ENCODE measurements around the gene MRGPRD. TPM values are rescaled to one million over a fixed set of nuclear protein-coding genes. Genes with fewer than 3 reads are reported as not detected.

Gene MRGPRD
- total and polyA plus RNA-seq, 2 of the 8 experiments (the other 6 are each of a cell fraction or from before 2014, with no cell fraction given) = not detected

DNA sequence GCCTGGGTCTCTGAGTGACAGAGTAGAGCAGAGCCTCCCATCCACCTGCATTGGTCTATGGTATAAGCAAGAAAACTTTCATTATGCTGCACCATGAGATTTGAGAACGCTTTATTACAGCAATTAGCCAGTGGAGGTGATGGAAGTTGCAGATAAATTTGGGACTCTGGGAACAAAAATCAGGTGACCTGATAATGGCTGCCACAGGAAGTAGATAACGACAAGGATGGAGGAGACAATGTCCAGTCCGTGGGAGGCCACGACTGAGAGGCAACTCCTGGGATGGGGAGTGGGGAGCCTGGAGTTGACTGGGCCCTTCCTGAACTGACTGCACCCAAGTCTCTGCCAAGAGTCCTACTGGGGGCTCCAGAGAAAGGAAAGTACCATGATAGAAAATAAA, 4.7 kb downstream of the MRGPRD start:
- Histone ChIP-seq H2BK20ac (ENCODE audit: low read length) (no peak overlapping the region), H3K79me1 (ENCODE audit: low read depth, low read length) (no peaks in the 10 kb centered on the region), H3K36me3 (ENCODE audit: control insufficient read depth in 2 of 4, insufficient read depth in 4 of 4, low read length in 3 of 4) (no peaks in the 10 kb centered on the region), H2AK5ac (ENCODE audit: low read depth, low read length) (no peak overlapping the region), H3K9me3 (ENCODE audit: insufficient read depth in 2 of 2, low read depth in 1 of 2, low read length in 1 of 2) (peaks cover 0 to 5% of the 10 kb centered on the region in 2 experiments; a peak in 1 of 4 replicates), H3K23ac (ENCODE audit: insufficient read length) (no peak overlapping the region), H2BK12ac (ENCODE audit: low read depth, low read length) (no peak overlapping the region), H3K18ac (ENCODE audit: extremely low read depth, low read length) (no peak overlapping the region), H4K91ac (replicated peaks; ENCODE audit: insufficient read length, low read length) (no peak overlapping the region), H4K5ac (ENCODE audit: insufficient read length, low read depth, low read length) (no peak overlapping the region), H3K9ac (replicated peaks in 1 of 4; ENCODE audit: extremely low read depth in 1 of 4, low read depth in 3 of 4, low read length in 3 of 4) (no peak overlapping the region), H2BK15ac (ENCODE audit: low read length) (no peak overlapping the region), H3K4me3 (ENCODE audit: extremely low read depth in 1 of 4, insufficient read depth in 2 of 4, low read depth in 3 of 4, low read length in 4 of 4) (no peak overlapping the region), H2AFZ (ENCODE audit: low read length) (no peak overlapping the region), H3K27me3 (replicated peaks in 1 of 4; ENCODE audit: control insufficient read depth in 3 of 4, extremely low read depth in 1 of 4, insufficient read depth in 3 of 4, low read length in 3 of 4) (no peaks in the 10 kb centered on the region; a peak in 3 of 7 replicates), H3K4me1 (replicated peaks in 1 of 4; ENCODE audit: control insufficient read depth in 3 of 4, insufficient read depth in 4 of 4, low read length in 3 of 4) (peaks cover 0 to 3% (median 1%) of the 10 kb centered on the region in 4 experiments; a peak in 1 of 7 replicates), H2BK5ac (ENCODE audit: low read depth, low read length) (no peak overlapping the region), H3K79me2 (ENCODE audit: control insufficient read depth in 1 of 2, insufficient read depth in 2 of 2, low read length in 2 of 2) (no peaks in the 10 kb centered on the region), H4K20me1 (replicated peaks in 1 of 2; ENCODE audit: control insufficient read depth in 1 of 2, insufficient read depth in 2 of 2, low read length in 2 of 2) (no peaks in the 10 kb centered on the region), H3K4me2 (ENCODE audit: insufficient read depth in 1 of 2, low read depth in 2 of 2, low read length in 2 of 2) (no peak overlapping the region), H3K56ac (replicated peaks; ENCODE audit: insufficient read length, low read depth, low read length) (no peak overlapping the region), H4K8ac (ENCODE audit: extremely low read depth, insufficient read depth, low read length) (no peak overlapping the region), H3K23me2 (ENCODE audit: low read depth, low read length) (no peaks in the 10 kb centered on the region), H3K27ac (ENCODE audit: low read depth, low read length) (no peak overlapping the region), H2BK120ac (replicated peaks; ENCODE audit: low read depth, low read length) (no peak overlapping the region), H3K14ac (ENCODE audit: insufficient read length) (no peak overlapping the region), H3K4ac (replicated peaks; ENCODE audit: insufficient read length, low read depth, low read length) (no peak overlapping the region)
- WGBS, 2 experiments (ENCODE audit: extremely low coverage in 1 of 2, insufficient coverage in 1 of 2, insufficient read length in 1 of 2, insufficient replicate concordance in 2 of 2, low coverage in 1 of 2, low lambda C conversion rate in 2 of 2, missing lambda C conversion rate in 1 of 2) = 73% methylated on average over 4 of the region's 4 CpGs; no CpG with 5 or more reads in 1 of the 2 experiments
- FAIRE-seq (no peak), DNase-seq (ENCODE audit: low read depth in 1 of 2, low spot score in 2 of 2) (no peak)
- POLR2A ChIA-PET (ENCODE audit: partially characterized antibody) = no interaction called here
- CTCF ChIA-PET (ENCODE audit: partially characterized antibody) = interaction anchor here (1.0 to 1.8 kb wide), 2 partner anchors 13 to 24 kb away, joined by 3 to 4 read pairs; no protein-coding TSS in a partner anchor
- TF ChIP-seq GABPA (IDR thresholded peaks at IDR 0.05; ENCODE audit: borderline replicate concordance, insufficient read depth, low read length) (no peak), KDM1A (IDR thresholded peaks at IDR 0.05; ENCODE audit: borderline replicate concordance, low read length) (no peak), TAF7 (optimal IDR thresholded peaks at IDR 0.05; ENCODE audit: borderline replicate concordance, low read depth, low read length) (no peak), CTBP2 (IDR thresholded peaks at IDR 0.05; ENCODE audit: borderline replicate concordance, insufficient read depth, insufficient read length, low read length) (no peak), ZNF274 (IDR thresholded peaks at IDR 0.05; ENCODE audit: borderline replicate concordance, extremely low read depth, low read length) (no peak), FOSL1 (IDR thresholded peaks at IDR 0.05; ENCODE audit: insufficient read depth, low read depth, low read length) (no peak), SIRT6 (IDR thresholded peaks at IDR 0.05; ENCODE audit: low read length) (no peak)

All from H1 (cell line).